ENCODE measurements around the gene VWA3B. TPM values are rescaled to one million over a fixed set of nuclear protein-coding genes. Genes with fewer than 3 reads are reported as not detected.
"Not testable (repeated sequence)": the region's sequence is repeated elsewhere in the genome, so short reads cannot be mapped to it uniquely, and the experiment has no call there.

Gene VWA3B
- total RNA-seq, 1 donor from 2014 or later, result not detected

DNA sequence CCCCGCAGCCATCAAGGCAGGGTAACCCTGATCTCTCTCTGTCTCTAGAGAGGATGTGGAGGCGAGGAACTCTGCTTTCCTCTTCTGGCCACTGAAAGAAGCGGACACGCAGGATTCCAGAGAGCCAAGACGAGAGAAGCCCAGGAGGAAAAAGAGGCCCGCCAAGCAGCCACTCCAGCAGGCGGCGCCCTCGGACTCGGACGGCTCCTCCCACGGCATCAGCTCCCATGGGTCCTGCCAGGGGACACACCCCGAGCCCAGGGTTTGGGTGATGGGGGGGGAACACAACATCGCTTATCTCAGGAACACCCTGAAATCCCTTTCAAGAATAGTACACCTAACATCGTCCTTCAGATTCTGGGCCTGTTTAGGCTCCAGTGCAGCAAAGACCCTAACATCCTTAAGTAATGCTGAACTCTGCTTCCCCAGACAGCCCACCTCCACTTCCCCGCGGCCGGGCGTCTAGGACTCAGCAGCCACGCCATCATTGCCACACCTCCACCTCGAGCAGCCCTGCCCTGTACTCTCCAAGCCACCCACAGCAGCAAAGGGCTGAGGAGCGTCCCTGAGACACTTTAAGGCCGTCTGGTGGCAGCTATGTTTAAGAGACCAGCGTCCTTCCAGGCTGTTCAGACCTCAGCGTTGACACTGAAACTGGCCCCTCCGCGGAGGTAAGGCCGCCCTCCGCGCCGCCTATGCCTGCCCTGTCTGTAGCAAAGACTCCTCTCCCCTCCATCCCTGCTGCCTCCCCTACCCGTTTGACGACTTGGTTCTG, 225.0 kb downstream of the VWA3B start:
- Histone ChIP-seq H3K36me3 (ENCODE audit: control insufficient read depth in 3 of 3, insufficient read depth in 3 of 3, low read length in 3 of 3) (no peaks in the 10 kb centered on the region), H3K4me3 (ENCODE audit: low read length in 3 of 3) (no peak overlapping the region), H3K4me1 (ENCODE audit: control insufficient read depth in 3 of 3, insufficient read depth in 3 of 3, low read length in 3 of 3) (no peaks in the 10 kb centered on the region), H3K27ac (ENCODE audit: low read depth, low read length) (no peak overlapping the region), H3K9me3 (ENCODE audit: control insufficient read depth in 3 of 3, low read length in 3 of 3) (no peaks in the 10 kb centered on the region), H3K27me3 (ENCODE audit: control insufficient read depth in 3 of 3, insufficient read depth in 3 of 3, low read length in 3 of 3) (peaks cover 0 to 19% (median 11%) of the 10 kb centered on the region in 3 donors), H3K9ac (ENCODE audit: low read depth in 1 of 3, low read length in 3 of 3) (no peak overlapping the region)

DNA sequence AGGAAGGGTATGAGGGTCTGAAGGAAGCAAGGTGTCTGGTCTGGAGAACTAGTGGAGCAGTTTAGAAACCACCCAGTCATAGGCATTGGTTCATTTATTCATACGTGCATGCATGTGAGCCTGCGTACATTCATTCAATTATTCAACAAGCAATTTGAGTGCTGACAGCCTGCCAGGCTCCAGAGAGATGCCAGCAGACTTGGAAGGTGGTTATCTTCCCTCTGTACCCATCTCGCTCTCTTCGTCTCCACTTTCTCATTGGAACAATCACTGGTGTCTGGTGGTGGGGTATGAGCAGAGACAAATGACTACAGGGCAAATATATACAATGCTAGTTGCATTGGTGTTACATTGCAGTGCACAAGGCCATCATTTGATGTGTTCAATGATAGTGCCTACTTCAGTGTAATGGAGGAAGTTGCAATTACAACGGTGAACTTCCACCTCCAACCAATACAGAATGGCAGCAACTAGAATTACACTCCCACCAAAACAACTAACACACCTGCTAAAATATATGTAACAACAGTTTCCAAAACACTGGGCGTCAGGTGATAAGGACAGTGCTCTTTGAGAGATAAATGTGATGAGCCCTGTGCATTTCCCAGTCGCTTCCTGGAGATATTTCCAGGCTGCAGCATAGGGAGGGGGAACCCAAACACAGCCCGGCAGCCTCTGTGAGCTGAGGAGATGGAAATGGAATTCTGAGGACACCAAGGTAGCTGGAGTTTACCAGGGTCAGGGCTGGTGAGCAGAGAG, 226.7 kb downstream of the VWA3B start:
- H3K9ac ChIP-seq (ENCODE audit: low read depth in 1 of 3, low read length in 3 of 3), result no peak overlapping the region

DNA sequence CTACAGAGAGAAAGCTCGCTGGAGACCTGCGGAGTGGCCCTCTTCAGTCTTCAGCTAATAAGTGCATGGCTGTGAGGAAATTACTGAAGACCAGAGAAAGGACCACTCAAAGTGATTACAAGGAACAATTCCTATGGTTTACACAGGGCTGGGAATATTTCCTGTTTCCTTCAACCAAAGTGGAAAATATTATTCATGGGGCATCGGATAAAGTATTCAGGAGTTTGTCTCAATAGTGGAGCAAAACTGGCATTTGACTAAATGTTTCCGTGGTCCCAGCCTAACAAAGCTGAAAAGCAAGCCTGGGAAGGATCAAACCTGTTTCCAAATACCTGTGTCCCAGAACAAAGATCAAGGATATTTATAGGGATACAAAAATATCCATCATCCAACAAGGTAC, 227.3 kb downstream of the VWA3B start:
- no peaks in the 10 kb centered on the region for H3K4me1 ChIP-seq (ENCODE audit: control insufficient read depth in 3 of 3, insufficient read depth in 3 of 3, low read length in 3 of 3)
- H3K36me3 ChIP-seq (ENCODE audit: control insufficient read depth in 3 of 3, insufficient read depth in 3 of 3, low read length in 3 of 3), result no peaks in the 10 kb centered on the region
- H3K27me3 ChIP-seq (ENCODE audit: control insufficient read depth in 3 of 3, insufficient read depth in 3 of 3, low read length in 3 of 3), result peaks cover 0 to 8% (median 2%) of the 10 kb centered on the region in 3 donors
- H3K9me3 ChIP-seq (ENCODE audit: control insufficient read depth in 3 of 3, low read length in 3 of 3), result no peaks in the 10 kb centered on the region
- no peak overlapping the region for H3K27ac ChIP-seq (ENCODE audit: low read depth, low read length)
- no peak overlapping the region for H3K9ac ChIP-seq (ENCODE audit: low read depth in 1 of 3, low read length in 3 of 3)
- H3K4me3 ChIP-seq (ENCODE audit: low read length in 3 of 3), result no peak overlapping the region

More for the DNA sequence above, 226.7 kb downstream of the VWA3B start:
- H3K36me3 ChIP-seq (ENCODE audit: control insufficient read depth in 3 of 3, insufficient read depth in 3 of 3, low read length in 3 of 3), result no peaks in the 10 kb centered on the region
- no peak overlapping the region for H3K27ac ChIP-seq (ENCODE audit: low read depth, low read length)
- H3K4me3 ChIP-seq (ENCODE audit: low read length in 3 of 3), result no peak overlapping the region
- no peaks in the 10 kb centered on the region for H3K9me3 ChIP-seq (ENCODE audit: control insufficient read depth in 3 of 3, low read length in 3 of 3)
- no peaks in the 10 kb centered on the region for H3K4me1 ChIP-seq (ENCODE audit: control insufficient read depth in 3 of 3, insufficient read depth in 3 of 3, low read length in 3 of 3)
- H3K27me3 ChIP-seq (ENCODE audit: control insufficient read depth in 3 of 3, insufficient read depth in 3 of 3, low read length in 3 of 3), result peaks cover 0 to 8% (median 4%) of the 10 kb centered on the region in 3 donors

DNA sequence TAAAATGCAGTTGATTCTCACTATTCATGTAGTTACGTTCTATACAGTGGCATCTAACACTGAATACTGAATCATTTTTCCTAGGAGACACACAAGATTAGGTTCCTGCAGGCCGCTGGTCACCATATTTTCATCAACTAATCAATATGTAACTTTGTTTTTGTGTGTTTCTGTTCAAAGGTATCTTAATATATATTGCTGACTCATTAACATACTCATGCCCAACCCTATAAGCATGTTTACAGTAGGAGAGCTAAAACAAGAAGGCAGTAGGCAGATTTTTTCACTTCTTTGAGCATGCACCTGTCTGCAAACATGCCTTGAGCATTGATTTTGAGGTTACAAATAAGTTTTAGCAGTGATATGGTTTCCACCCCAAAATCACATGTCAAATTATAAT, 229.0 kb downstream of the VWA3B start:
- H3K4me1 ChIP-seq (ENCODE audit: control insufficient read depth in 3 of 3, insufficient read depth in 3 of 3, low read length in 3 of 3), result no peaks in the 10 kb centered on the region
- no peaks in the 10 kb centered on the region for H3K36me3 ChIP-seq (ENCODE audit: control insufficient read depth in 3 of 3, insufficient read depth in 3 of 3, low read length in 3 of 3)
- peaks cover 0 to 7% (median 0%) of the 10 kb centered on the region in 3 donors for H3K27me3 ChIP-seq (ENCODE audit: control insufficient read depth in 3 of 3, insufficient read depth in 3 of 3, low read length in 3 of 3)
- no peak overlapping the region for H3K27ac ChIP-seq (ENCODE audit: low read depth, low read length)
- H3K9ac ChIP-seq (ENCODE audit: low read depth in 1 of 3, low read length in 3 of 3), result no peak overlapping the region
- H3K9me3 ChIP-seq (ENCODE audit: control insufficient read depth in 3 of 3, low read length in 3 of 3), result peaks cover 3 to 7% (median 7%) of the 10 kb centered on the region in 3 donors
- no peak overlapping the region for H3K4me3 ChIP-seq (ENCODE audit: low read length in 3 of 3)

DNA sequence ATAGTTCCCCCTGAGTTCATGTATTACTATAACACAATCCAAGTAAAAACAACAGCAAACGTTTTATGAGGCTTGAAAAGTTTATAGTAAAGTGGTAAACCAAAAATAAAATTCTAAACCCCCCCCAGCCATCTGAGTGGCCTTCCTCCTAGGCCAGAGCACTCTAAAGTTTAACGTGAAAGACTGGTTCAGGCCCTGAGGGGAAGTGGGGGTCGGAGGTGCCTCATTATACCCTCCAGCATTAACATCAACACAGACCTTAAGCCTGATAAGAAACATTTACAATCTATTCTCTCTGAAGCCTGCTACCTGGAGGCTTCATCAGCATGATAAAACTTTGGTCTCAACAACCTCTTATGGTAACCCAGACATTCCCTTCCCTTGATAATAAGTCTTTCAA, 230.2 kb downstream of the VWA3B start:
- H3K4me3 ChIP-seq (ENCODE audit: low read length in 3 of 3), result no peak overlapping the region
- no peaks in the 10 kb centered on the region for H3K36me3 ChIP-seq (ENCODE audit: control insufficient read depth in 3 of 3, insufficient read depth in 3 of 3, low read length in 3 of 3)
- no peaks in the 10 kb centered on the region for H3K27me3 ChIP-seq (ENCODE audit: control insufficient read depth in 3 of 3, insufficient read depth in 3 of 3, low read length in 3 of 3)
- peaks cover 5 to 9% (median 9%) of the 10 kb centered on the region in 3 donors for H3K9me3 ChIP-seq (ENCODE audit: control insufficient read depth in 3 of 3, low read length in 3 of 3)
- no peak overlapping the region for H3K9ac ChIP-seq (ENCODE audit: low read depth in 1 of 3, low read length in 3 of 3)
- H3K4me1 ChIP-seq (ENCODE audit: control insufficient read depth in 3 of 3, insufficient read depth in 3 of 3, low read length in 3 of 3), result no peaks in the 10 kb centered on the region
- no peak overlapping the region for H3K27ac ChIP-seq (ENCODE audit: low read depth, low read length)

DNA sequence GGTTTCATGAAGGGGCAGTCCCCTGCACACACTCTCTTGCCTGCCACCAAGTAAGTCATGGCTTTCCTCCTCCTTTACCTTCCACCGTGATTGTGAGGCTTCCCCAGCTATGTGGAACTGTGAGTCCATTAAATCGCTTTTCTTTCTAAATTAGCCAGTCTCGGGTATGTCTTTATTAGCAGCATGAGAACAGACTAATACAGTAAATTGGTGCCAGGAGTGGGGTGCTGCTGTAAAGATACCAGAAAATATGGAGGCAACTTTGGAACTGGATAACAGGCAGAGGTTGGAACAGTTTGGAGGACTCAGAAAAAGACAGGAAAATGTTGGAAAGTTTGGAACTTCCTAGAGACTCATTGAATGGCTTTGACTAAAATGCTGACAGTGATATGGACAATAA, 233.2 kb downstream of the VWA3B start:
- H3K9ac ChIP-seq (ENCODE audit: low read depth in 1 of 3, low read length in 3 of 3); H3K27me3 ChIP-seq (ENCODE audit: control insufficient read depth in 3 of 3, insufficient read depth in 3 of 3, low read length in 3 of 3); H3K36me3 ChIP-seq (ENCODE audit: control insufficient read depth in 3 of 3, insufficient read depth in 3 of 3, low read length in 3 of 3); H3K27ac ChIP-seq (ENCODE audit: low read depth, low read length); H3K4me1 ChIP-seq (ENCODE audit: control insufficient read depth in 3 of 3, insufficient read depth in 3 of 3, low read length in 3 of 3); H3K4me3 ChIP-seq (ENCODE audit: low read length in 3 of 3): not testable (repeated sequence)
- H3K9me3 ChIP-seq (ENCODE audit: control insufficient read depth in 3 of 3, low read length in 3 of 3), result peaks cover 5 to 14% (median 13%) of the 10 kb centered on the region in 3 donors

DNA sequence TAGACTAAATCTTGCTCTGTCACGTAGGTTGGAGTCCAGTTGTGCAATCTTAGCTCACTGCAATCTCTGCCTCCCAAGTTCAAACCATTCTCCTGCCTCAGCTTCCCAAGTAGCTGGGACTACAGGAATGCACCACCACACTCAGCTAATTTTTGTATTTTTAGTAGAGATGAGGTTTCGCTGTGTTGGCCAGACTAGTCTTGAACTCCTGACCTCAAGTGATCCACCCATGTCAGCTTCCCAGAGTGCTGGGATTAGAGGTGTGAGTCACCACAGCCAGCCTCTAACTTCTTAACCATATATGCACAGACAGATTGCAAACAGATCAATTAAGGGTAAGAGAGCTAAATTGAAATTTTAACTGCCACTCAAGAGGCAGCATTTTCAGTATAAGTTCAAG, 237.2 kb downstream of the VWA3B start:
- no peaks in the 10 kb centered on the region for H3K36me3 ChIP-seq (ENCODE audit: control insufficient read depth in 3 of 3, insufficient read depth in 3 of 3, low read length in 3 of 3)
- no peak overlapping the region for H3K9ac ChIP-seq (ENCODE audit: low read depth in 1 of 3, low read length in 3 of 3)
- H3K27me3 ChIP-seq (ENCODE audit: control insufficient read depth in 3 of 3, insufficient read depth in 3 of 3, low read length in 3 of 3), result no peaks in the 10 kb centered on the region
- no peak overlapping the region for H3K27ac ChIP-seq (ENCODE audit: low read depth, low read length)
- H3K4me1 ChIP-seq (ENCODE audit: control insufficient read depth in 3 of 3, insufficient read depth in 3 of 3, low read length in 3 of 3), result no peaks in the 10 kb centered on the region
- H3K9me3 ChIP-seq (ENCODE audit: control insufficient read depth in 3 of 3, low read length in 3 of 3), result peaks cover 6 to 17% (median 14%) of the 10 kb centered on the region in 3 donors
- H3K4me3 ChIP-seq (ENCODE audit: low read length in 3 of 3), result no peak overlapping the region

DNA sequence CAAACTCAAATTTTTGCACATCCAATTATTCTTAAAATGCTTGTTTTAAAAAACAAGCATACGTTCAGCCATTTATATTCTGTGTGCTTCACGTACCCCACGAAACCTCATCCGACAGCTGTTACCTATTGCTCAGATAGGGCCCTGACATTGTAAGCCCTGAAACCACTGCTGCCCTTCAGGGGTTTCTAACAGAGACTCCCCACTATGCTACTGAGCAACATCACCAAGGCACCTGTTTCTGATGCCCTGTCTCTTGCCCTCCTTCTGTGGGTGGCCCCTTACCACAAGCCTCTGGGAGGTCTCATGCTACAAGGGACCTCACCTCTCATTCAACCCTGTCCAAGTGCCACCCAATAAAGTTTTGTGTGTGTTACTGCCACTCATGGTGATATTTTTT, 240.8 kb downstream of the VWA3B start:
- Histone ChIP-seq H3K27ac (ENCODE audit: low read depth, low read length) (no peak overlapping the region), H3K4me3 (ENCODE audit: low read length in 3 of 3) (no peak overlapping the region), H3K9me3 (ENCODE audit: control insufficient read depth in 3 of 3, low read length in 3 of 3) (peaks cover under 1 to 8% (median 2%) of the 10 kb centered on the region in 3 donors), H3K9ac (ENCODE audit: low read depth in 1 of 3, low read length in 3 of 3) (no peak overlapping the region), H3K27me3 (ENCODE audit: control insufficient read depth in 3 of 3, insufficient read depth in 3 of 3, low read length in 3 of 3) (no peaks in the 10 kb centered on the region), H3K4me1 (ENCODE audit: control insufficient read depth in 3 of 3, insufficient read depth in 3 of 3, low read length in 3 of 3) (no peaks in the 10 kb centered on the region), H3K36me3 (ENCODE audit: control insufficient read depth in 3 of 3, insufficient read depth in 3 of 3, low read length in 3 of 3) (no peaks in the 10 kb centered on the region)

DNA sequence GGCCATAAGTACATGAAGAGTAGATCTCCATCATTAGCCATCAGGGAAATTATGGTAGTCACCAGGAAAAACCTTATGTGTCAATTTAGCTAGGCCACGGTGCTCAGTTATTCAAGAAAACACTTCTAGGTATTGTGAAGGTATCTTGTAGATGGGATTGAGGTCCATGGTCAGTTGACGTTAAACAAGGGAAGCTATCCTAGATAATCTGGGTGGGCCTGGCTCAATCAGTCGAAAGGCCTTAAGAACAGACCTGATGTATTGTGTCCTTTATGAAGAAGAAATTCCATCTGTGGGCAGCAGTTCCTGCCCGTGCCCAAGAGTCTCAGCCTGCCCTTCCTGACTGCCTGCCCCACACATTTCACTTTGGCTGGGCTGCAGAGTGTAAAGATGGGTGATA, 242.6 kb downstream of the VWA3B start:
- H3K4me1 ChIP-seq (ENCODE audit: control insufficient read depth in 3 of 3, insufficient read depth in 3 of 3, low read length in 3 of 3), result no peaks in the 10 kb centered on the region
- H3K36me3 ChIP-seq (ENCODE audit: control insufficient read depth in 3 of 3, insufficient read depth in 3 of 3, low read length in 3 of 3), result no peaks in the 10 kb centered on the region
- H3K27me3 ChIP-seq (ENCODE audit: control insufficient read depth in 3 of 3, insufficient read depth in 3 of 3, low read length in 3 of 3), result no peaks in the 10 kb centered on the region
- no peak overlapping the region for H3K4me3 ChIP-seq (ENCODE audit: low read length in 3 of 3)
- H3K9me3 ChIP-seq (ENCODE audit: control insufficient read depth in 3 of 3, low read length in 3 of 3), result peaks cover 0 to 4% (median 2%) of the 10 kb centered on the region in 3 donors
- H3K9ac ChIP-seq (ENCODE audit: low read depth in 1 of 3, low read length in 3 of 3), result no peak overlapping the region
- no peak overlapping the region for H3K27ac ChIP-seq (ENCODE audit: low read depth, low read length)

DNA sequence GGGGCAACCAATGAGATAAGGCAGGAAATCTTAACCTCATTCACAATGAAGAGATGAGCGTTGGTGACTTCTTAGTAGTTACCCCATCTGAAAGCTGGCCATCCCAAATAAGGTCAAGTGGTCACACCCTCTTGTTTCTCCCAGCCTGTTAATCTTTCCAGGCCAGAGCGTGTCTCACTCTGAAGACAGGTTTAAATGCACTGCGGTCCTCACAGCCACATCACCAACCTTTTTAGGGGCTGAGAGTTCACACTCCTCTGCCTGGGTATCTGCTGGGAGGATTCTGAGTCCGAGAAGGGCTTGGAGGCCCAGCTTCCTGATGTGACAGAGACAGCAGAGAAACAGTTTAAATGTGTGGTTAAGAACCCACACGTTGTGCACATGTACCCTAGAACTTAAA, 246.0 kb downstream of the VWA3B start:
- no peaks in the 10 kb centered on the region for H3K4me1 ChIP-seq (ENCODE audit: control insufficient read depth in 3 of 3, insufficient read depth in 3 of 3, low read length in 3 of 3)
- no peak overlapping the region for H3K27ac ChIP-seq (ENCODE audit: low read depth, low read length)
- no peak overlapping the region for H3K4me3 ChIP-seq (ENCODE audit: low read length in 3 of 3)
- H3K9me3 ChIP-seq (ENCODE audit: control insufficient read depth in 3 of 3, low read length in 3 of 3), result peaks cover 0 to under 1% (median 0%) of the 10 kb centered on the region in 3 donors
- no peaks in the 10 kb centered on the region for H3K27me3 ChIP-seq (ENCODE audit: control insufficient read depth in 3 of 3, insufficient read depth in 3 of 3, low read length in 3 of 3)
- no peak overlapping the region for H3K9ac ChIP-seq (ENCODE audit: low read depth in 1 of 3, low read length in 3 of 3)
- H3K36me3 ChIP-seq (ENCODE audit: control insufficient read depth in 3 of 3, insufficient read depth in 3 of 3, low read length in 3 of 3), result no peaks in the 10 kb centered on the region

Data from skeletal muscle tissue (tissue), 4 donors.